Esophagus mucosa (tissue), 1 donor: ENCODE data around the gene DCAF12. TPM values are rescaled to one million over a fixed set of nuclear protein-coding genes. Genes with fewer than 3 reads are reported as not detected.
"Not testable (repeated sequence)": the region's sequence is repeated elsewhere in the genome, so short reads cannot be mapped to it uniquely, and the experiment has no call there.

Experiments used
- ATAC-seq: fragments of 200-7000 bp; cut with Tn5 transposase; one replicate; pipeline ENCODE4 v1.9.1; 2020
- total RNA-seq: library from RNA; stranded (reverse); gene quantifications from one replicate; pipeline ENCODE4 v1.2.4, GENCODE V29; 2023
- donor health status: DM: yes; HTN: yes; CAD: no.

DCAF12 gene
- total RNA-seq, 1 donor from 2014 or later = 39.5 TPM

DNA sequence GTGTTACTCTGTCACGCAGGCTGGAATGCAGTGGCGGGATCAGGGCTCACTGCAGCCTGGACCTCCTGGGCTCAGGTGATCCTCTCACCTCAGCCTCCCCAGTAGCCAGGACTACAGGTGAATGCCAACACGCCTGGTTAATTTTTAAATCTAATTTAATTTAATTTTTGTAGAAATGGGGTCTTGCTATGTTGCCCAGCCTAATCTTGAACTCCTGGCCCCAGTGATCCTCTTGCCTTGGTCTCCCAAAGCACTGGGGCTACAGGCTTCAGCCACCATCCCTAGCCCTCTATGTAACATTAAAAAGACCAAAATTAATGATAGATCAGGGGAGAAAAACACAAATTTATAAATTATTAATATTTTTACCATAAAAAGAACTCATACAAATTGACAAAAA is 66.5 kb downstream of the DCAF12 start:
- no peak for ATAC-seq

DNA sequence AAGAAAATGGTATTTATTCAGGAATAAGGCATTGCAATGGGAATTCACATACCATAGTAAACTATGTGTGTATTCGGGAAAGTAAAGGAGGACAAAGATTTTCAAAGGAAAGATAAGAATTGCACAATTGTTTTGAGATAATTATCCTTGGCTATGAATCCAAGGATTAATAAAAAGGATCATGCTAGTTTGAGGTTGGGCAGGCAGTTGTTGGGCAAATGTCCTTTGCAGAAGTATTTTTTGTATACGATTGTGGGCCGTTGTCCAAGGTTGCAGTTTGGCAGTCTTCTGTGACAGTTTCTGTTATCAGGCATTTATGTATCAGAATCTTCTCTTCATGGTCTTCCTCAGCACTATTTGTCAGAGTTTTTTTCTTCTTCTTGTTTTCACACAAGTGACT is 67.2 kb downstream of the DCAF12 start:
- no peak for ATAC-seq

DNA sequence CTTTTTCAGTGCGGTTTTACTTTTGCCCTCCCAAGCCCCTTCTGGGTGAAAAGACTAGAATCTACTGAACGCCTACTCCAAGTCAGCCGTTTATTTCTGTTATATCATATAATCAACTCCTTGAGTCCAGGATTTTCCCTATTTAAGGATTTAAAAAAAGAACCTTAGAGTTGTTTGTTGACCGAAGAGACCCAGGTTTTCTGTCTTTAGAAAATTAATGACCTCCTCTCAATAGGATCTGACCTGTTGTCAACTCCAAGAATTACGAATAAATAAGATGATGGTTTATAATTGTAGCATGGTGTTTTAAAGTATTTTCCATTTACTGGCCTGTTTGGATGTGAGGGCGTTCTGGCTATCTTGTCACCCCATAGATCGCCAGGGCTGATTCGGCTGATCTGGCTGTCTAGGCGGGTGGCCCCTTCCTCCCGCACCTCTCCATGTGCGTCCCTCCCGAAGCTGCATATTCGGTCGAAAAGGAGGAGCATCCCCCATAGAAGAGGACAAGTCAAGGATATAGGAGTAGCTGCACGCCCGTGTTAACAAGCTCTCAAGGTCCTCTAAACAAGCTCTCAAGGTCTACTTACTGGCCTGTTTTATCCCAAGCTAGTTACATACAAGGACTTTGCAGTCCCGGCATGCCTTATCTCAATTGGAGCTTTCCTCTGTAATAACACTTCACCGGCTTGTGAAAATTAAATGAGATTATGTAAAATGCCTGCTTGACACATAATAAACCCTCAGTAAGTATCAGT is 76.7 kb downstream of the DCAF12 start:
- ATAC-seq = no peak

DNA sequence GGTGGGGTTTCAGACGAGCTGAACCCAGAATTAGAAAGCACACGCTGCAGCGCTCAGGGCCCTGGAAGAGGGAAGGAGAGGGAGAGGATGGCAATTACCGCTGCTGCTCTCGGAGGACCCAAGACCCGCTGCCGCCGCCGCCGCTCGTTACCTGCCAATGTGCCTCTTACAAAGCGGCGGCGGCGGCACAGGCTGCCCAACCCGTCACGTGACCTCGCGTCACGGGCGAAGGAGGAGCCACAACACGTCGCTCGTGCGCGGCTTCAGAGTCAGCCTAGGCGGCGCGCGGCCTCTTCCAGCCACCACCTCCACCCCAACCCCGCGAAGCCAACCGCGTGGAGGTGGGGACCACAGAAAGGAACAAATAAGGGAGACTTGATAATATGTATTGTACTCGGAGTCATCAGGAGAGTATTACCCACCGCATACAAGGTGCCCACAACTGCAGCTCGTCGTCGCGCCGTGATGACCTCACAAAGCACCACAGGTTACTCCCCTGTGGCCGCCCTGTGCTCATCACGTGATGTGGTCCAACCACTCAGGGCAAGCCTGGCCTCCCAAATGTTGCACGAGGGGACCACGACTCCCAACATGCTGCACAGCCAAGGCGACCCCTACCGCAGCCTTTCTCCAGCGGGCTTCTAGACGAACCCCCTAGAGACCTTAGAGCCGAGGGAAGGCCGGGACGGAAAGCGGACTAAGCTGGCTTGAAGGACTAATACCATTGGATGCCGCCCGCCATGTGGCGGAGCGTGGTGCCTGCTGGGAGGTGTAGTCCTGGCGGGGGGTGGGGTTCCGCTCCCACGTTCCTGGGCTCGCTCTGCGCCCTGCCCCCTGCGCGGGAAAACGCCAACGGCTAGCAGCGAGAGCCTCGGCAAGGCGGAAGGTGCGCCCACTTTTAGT is 77.5 kb downstream of the DCAF12 start, which contains the start of gene UBAP2:
Gene UBAP2 (minus strand): TSS at position 161 of the 903 bp plus-strand sequence. CDS start 31,739 bp downstream, outside the sequence.
- ATAC-seq = peak; percentile 91

DNA sequence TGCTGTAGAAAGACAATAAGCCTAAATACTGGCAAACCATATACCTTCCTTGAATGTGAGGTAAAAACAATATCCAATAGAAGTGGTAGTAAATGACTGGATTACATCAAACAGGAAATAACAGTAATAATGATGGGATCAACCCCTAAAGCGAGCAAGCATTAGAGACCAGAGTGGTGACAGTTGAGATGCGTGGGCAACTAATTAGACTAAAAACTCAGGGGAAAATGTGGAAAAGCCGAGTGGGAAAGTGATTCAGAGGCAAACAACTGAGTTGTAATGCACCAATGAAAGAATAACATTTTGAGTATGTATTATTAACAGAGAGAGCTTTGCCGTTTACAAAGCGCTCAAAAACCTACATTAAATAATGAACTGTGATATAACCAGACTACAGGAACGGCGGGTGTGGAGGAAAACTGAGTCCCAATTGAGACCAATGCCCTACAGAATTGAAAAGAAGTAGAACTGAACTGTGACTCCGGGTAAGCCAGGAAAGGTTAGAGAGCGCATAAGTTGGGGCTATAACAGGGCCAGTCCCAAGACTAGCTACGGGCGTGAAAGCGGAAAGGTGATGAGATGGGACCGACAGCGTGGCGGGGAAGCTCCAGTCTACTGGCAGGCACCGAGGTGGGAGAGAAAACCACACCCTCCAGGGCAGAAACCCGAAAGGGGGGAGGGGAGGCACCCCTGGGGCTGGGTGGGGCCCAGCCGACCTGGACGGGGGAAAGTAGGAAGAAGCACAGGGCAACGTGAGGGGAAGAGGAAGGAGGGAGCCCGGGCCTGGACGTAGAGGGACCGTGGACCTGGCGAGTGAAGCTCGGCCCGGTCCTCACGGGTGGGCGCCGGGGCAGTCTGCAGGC is 78.4 kb downstream of the DCAF12 start:
- ATAC-seq = peak; percentile 34

DNA sequence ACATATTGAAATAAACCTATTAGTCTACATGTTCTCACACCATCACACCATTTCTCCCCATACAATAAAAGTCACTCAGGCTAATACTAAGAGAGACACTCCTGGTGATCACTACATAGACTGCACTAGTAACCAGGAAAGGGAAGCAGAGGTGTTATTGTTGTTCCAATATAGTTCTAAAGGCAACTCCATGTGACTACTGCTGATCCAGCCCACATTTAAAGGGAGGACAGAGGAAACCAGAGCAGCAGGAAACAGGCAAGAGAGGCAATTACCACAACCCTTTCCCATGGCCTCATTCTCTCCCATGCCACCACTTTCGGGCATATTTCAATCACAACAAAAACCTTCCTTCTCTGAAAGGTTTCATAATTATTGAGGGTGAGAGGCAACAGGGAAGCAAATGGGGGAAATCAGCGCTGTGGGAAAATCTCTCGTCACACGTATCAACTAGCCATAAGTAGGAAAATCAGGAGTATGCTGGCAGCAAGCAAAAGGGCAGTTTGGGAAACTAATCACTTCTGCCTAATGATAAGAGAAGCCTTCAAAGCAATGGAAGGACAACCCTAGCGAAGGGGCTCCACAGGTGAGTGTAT is 79.6 kb downstream of the DCAF12 start:
- peak; percentile 51 for ATAC-seq

DNA sequence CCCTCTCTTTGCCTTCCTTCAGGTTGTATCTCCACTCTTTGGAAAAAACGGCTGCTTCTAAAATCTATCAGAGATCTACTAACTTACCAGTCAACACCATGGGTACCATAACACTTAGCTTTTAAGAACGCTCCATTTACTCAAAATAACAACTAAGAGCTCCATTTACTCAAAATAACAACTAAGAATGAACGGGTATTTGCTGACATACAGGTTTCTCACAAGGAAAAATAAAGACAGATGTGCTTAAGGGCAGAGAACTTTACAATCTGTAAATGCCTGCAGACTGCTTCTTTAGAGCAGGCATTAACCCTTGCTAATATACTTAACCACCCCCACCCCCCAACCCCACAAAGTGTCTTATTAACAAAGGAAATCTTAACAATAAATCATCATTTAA is 80.6 kb downstream of the DCAF12 start:
- ATAC-seq = no peak

DNA sequence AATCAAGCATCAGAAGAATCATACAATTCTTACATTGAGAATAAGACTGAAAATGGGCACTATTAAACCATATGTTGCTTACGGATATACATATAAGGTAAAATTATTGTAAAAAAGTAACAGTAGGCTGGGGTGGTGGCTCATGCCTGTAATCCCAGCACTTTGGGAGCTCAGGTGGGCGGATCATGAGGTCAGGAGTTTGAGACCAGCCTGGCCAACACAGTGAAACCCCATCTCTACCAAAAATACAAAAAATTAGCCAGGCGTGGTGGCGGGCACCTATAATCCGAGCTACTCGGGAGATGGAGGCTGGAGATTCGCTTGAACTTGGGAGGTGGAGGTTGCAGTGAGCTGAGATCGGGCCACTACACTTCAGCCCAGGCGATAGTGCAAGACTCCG is 84.4 kb downstream of the DCAF12 start:
- not testable (repeated sequence) for ATAC-seq

DNA sequence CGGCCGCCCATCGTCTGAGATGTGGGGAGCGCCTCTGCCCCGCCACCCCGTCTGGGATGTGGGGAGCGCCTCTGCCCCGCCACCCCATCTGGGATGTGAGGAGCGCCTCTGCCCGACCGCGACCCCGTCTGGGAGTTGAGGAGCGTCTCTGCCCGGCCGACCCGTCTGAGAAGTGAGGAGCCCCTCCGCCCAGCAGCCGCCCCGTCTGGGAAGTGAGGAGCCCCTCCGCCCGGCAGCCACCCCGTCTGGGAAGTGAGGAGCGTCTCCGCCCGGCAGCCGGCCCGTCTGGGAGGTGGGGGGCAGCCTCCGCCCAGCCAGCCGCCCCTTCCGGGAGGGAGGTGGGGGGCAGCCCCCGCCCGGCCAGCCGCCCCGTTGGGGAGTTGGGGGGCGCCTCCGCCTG is 87.6 kb downstream of the DCAF12 start:
- not testable (repeated sequence) for ATAC-seq

DNA sequence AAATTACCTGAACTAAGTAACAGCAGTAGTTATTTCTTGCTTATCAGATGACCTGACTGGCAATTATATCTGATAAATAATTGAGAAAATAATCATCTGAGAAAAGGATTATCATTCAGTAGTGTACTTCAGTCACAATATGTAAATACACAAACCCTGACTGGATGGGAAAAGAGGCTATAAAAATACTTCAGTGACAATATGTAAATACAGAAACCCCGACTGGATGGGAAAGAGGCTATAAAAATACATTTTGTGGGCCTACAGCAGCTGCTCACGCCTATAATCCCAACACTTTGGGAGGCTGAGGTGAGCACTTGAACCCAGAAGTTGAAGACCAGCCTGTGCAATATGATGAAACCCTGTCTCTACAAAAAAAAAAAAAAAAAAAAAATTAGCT is 88.9 kb downstream of the DCAF12 start:
- ATAC-seq = no peak

DNA sequence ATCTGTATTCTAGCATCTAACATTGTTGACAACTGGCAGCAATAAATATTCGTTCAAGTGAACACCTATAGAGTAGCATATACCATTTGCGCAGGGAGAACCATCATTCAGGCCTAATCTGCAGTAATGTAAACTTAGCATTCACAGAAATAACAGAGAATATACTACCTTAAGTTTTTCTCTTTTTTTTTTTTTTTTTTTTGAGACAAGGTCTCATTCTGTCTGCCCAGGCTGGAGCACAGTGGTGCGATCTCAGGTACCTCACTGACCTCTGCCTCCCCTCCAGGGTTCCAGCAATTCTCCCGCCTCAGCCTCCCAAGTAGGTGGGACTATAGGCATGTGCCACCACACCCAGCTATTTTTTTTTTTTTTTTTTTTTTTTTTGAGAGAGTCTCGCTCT is 89.9 kb downstream of the DCAF12 start:
- ATAC-seq = no peak

Other genes starting within 250 kb of the DCAF12 start
- gene UBAP2, start 77.8 kb downstream of the DCAF12 start, total RNA-seq = 23.4 TPM
- gene UBAP1, start 52.3 kb upstream of the DCAF12 start, total RNA-seq = 63.9 TPM
- gene KIF24, start 202.6 kb upstream of the DCAF12 start, total RNA-seq = 2.0 TPM
- gene NUDT2, start 202.9 kb upstream of the DCAF12 start, total RNA-seq = 19.9 TPM